Measurements from ENCODE around the gene HIGD1A.

- no peak for TF ChIP-seq EZH2phosphoT487 (conservative IDR thresholded peaks at IDR 0.05; ENCODE audit: low read length)
- TF ChIP-seq CTCF (IDR thresholded peaks at IDR 0.05; ENCODE audit: insufficient read depth, low read length, poor library complexity, severe bottlenecking): no peak
These were observed 37.0 kb upstream of the HIGD1A start for GRCh38 chr3:42841332-42841731.
